SJCRH30 (cell line): Measurements from ENCODE around the gene URB2. TPM values are rescaled to one million over a fixed set of nuclear protein-coding genes. Genes with fewer than 3 reads are reported as not detected.
"Not testable (repeated sequence)": the region's sequence is repeated elsewhere in the genome, so short reads cannot be mapped to it uniquely, and the experiment has no call there.

ENCODE experiments used
- DNase-seq, 2 experiments: peaks; one replicate each; pipeline ENCODE4 v3.0.0-alpha.2; 2015 to 2020
- H3K27ac ChIP-seq: fragments of 250-450 bp; sonication (Bioruptor Pico); 2 replicates; pipeline ENCODE4 v1.5.1; 2020; ENCODE audit warnings: mild to moderate bottlenecking, moderate library complexity
- H3K27me3 ChIP-seq: fragments of 250-450 bp; sonication (Bioruptor Pico); 2 replicates; pipeline ENCODE4 v1.5.1; 2020; ENCODE audit warnings: mild to moderate bottlenecking, moderate library complexity
- H3K36me3 ChIP-seq: fragments of 250-450 bp; sonication (Bioruptor Pico); 2 replicates; pipeline ENCODE4 v1.5.1; 2020; ENCODE audit warnings: mild to moderate bottlenecking, moderate library complexity
- H3K4me1 ChIP-seq: fragments of 250-450 bp; sonication (Bioruptor Pico); 2 replicates; pipeline ENCODE4 v1.5.1; 2020; ENCODE audit warnings: mild to moderate bottlenecking, moderate library complexity
- H3K4me3 ChIP-seq: fragments of 250-450 bp; sonication (Bioruptor Pico); 2 replicates; pipeline ENCODE4 v1.5.1; 2020; ENCODE audit warnings: mild to moderate bottlenecking, moderate library complexity
- H3K9me3 ChIP-seq: fragments of 250-450 bp; sonication (Bioruptor Pico); replicated peaks from 2 replicates; pipeline ENCODE4 v1.5.1; 2020; ENCODE audit warnings: mild to moderate bottlenecking, moderate library complexity
- total RNA-seq: library from RNA; depleted of rRNA; stranded (reverse); fragments of >200 nt; shearing (Covaris generic); gene quantifications from 2 replicates; pipeline ENCODE4 v1.2.3, GENCODE V29; 2014

The URB2 gene
- total RNA-seq, 1 experiment from 2014 or later, result 34.4 TPM

- H3K27ac ChIP-seq, result no peak overlapping the region
- no peaks in the 10 kb centered on the region for H3K9me3 ChIP-seq
- peaks cover 49% of the 10 kb centered on the region for H3K36me3 ChIP-seq
- no peaks in the 10 kb centered on the region for H3K27me3 ChIP-seq
- H3K4me1 ChIP-seq, result no peaks in the 10 kb centered on the region
- H3K4me3 ChIP-seq, result no peak overlapping the region
- DNase-seq, result no peak
Measured at GRCh38 chr1:229599218-229599954, 26.7 kb upstream of the URB2 start.

- no peaks in the 10 kb centered on the region for H3K27me3 ChIP-seq
- DNase-seq, result no peak
- H3K27ac ChIP-seq, result no peak overlapping the region
- H3K4me1 ChIP-seq, result no peaks in the 10 kb centered on the region
- no peaks in the 10 kb centered on the region for H3K9me3 ChIP-seq
- H3K36me3 ChIP-seq, result peaks cover 49% of the 10 kb centered on the region
- H3K4me3 ChIP-seq, result no peak overlapping the region
Measured at GRCh38 chr1:229600229-229600628, 25.8 kb upstream of the URB2 start.

GRCh38 chr1:229603371-229604005 lies 22.6 kb upstream of the URB2 start:
- Histone ChIP-seq H3K36me3 (peaks cover 51% of the 10 kb centered on the region), H3K4me3 (no peak overlapping the region), H3K27me3 (no peaks in the 10 kb centered on the region), H3K4me1 (no peaks in the 10 kb centered on the region), H3K9me3 (no peaks in the 10 kb centered on the region), H3K27ac (no peak overlapping the region)
- no peak for DNase-seq

- Histone ChIP-seq H3K9me3 (no peaks in the 10 kb centered on the region), H3K27me3 (no peaks in the 10 kb centered on the region), H3K4me1 (no peaks in the 10 kb centered on the region), H3K36me3 (peaks cover 36% of the 10 kb centered on the region), H3K4me3 (no peak overlapping the region), H3K27ac (no peak overlapping the region)
- DNase-seq, result no peak
Measured at GRCh38 chr1:229607370-229607769, 18.7 kb upstream of the URB2 start.

- Histone ChIP-seq H3K27ac (no peak overlapping the region), H3K4me3 (no peak overlapping the region), H3K27me3 (no peaks in the 10 kb centered on the region), H3K36me3 (peaks cover 32% of the 10 kb centered on the region), H3K9me3 (no peaks in the 10 kb centered on the region), H3K4me1 (no peaks in the 10 kb centered on the region)
- no peak for DNase-seq
Measured at GRCh38 chr1:229608590-229608989, 17.5 kb upstream of the URB2 start.

- Histone ChIP-seq H3K36me3 (peaks cover 19% of the 10 kb centered on the region), H3K27ac (no peak overlapping the region), H3K4me3 (no peak overlapping the region), H3K4me1 (no peaks in the 10 kb centered on the region), H3K9me3 (no peaks in the 10 kb centered on the region), H3K27me3 (no peaks in the 10 kb centered on the region)
- no peak for DNase-seq
Measured at GRCh38 chr1:229613938-229614337, 12.1 kb upstream of the URB2 start.

- H3K27me3 ChIP-seq, result no peaks in the 10 kb centered on the region
- no peaks in the 10 kb centered on the region for H3K4me1 ChIP-seq
- H3K27ac ChIP-seq, result no peak overlapping the region
- H3K9me3 ChIP-seq, result no peaks in the 10 kb centered on the region
- H3K4me3 ChIP-seq, result no peak overlapping the region
- peaks cover 13% of the 10 kb centered on the region for H3K36me3 ChIP-seq
- DNase-seq, result no peak
Measured at GRCh38 chr1:229614701-229615100, 11.3 kb upstream of the URB2 start.

- DNase-seq, result no peak
- no peaks in the 10 kb centered on the region for H3K9me3 ChIP-seq
- no peaks in the 10 kb centered on the region for H3K4me1 ChIP-seq
- no peaks in the 10 kb centered on the region for H3K27me3 ChIP-seq
- no peak overlapping the region for H3K4me3 ChIP-seq
- peaks cover 8% of the 10 kb centered on the region for H3K36me3 ChIP-seq
- no peak overlapping the region for H3K27ac ChIP-seq
Measured at GRCh38 chr1:229617351-229618100, 8.5 kb upstream of the URB2 start.

- peaks cover under 1% of the 10 kb centered on the region; the same call in 1 of the 2 replicates for H3K36me3 ChIP-seq
- no peaks in the 10 kb centered on the region for H3K4me1 ChIP-seq
- no peak for DNase-seq
- H3K27me3 ChIP-seq, result no peaks in the 10 kb centered on the region
- H3K9me3 ChIP-seq, result no peaks in the 10 kb centered on the region
- no peak overlapping the region for H3K27ac ChIP-seq
- H3K4me3 ChIP-seq, result no peak overlapping the region
Measured at GRCh38 chr1:229619002-229619401, 7.0 kb upstream of the URB2 start.

- Histone ChIP-seq H3K27ac (no peak overlapping the region), H3K4me3 (no peak overlapping the region), H3K9me3 (no peaks in the 10 kb centered on the region), H3K36me3 (no peaks in the 10 kb centered on the region; the same call in 1 of the 2 replicates), H3K27me3 (no peaks in the 10 kb centered on the region), H3K4me1 (no peaks in the 10 kb centered on the region)
- DNase-seq, result no peak
Measured at GRCh38 chr1:229619614-229620013, 6.4 kb upstream of the URB2 start.

GRCh38 chr1:229620876-229621275 lies 5.2 kb upstream of the URB2 start:
- H3K4me1 ChIP-seq, result no peaks in the 10 kb centered on the region
- no peak overlapping the region for H3K4me3 ChIP-seq
- H3K27ac ChIP-seq, result no peak overlapping the region
- H3K9me3 ChIP-seq, result no peaks in the 10 kb centered on the region
- no peaks in the 10 kb centered on the region for H3K27me3 ChIP-seq
- no peaks in the 10 kb centered on the region for H3K36me3 ChIP-seq
- DNase-seq, result no peak

GRCh38 chr1:229621663-229622062 lies 4.4 kb upstream of the URB2 start:
- no peaks in the 10 kb centered on the region for H3K27me3 ChIP-seq
- no peaks in the 10 kb centered on the region for H3K9me3 ChIP-seq
- H3K27ac ChIP-seq, result no peak overlapping the region
- DNase-seq, result no peak
- H3K4me3 ChIP-seq, result no peak overlapping the region
- no peaks in the 10 kb centered on the region for H3K4me1 ChIP-seq
- no peaks in the 10 kb centered on the region for H3K36me3 ChIP-seq

- not testable (repeated sequence) for DNase-seq, H3K4me1 ChIP-seq, H3K9me3 ChIP-seq, H3K36me3 ChIP-seq, H3K27ac ChIP-seq, H3K27me3 ChIP-seq, H3K4me3 ChIP-seq
Measured at GRCh38 chr1:229622641-229623120, 3.4 kb upstream of the URB2 start.

GRCh38 chr1:229623225-229623624 lies 2.8 kb upstream of the URB2 start:
- H3K4me1 ChIP-seq, result peaks cover 5% of the 10 kb centered on the region; the same call in 1 of the 2 replicates
- no peak for DNase-seq
- H3K36me3 ChIP-seq, result no peaks in the 10 kb centered on the region
- no peaks in the 10 kb centered on the region for H3K27me3 ChIP-seq
- H3K27ac ChIP-seq, result no peak overlapping the region
- no peaks in the 10 kb centered on the region for H3K9me3 ChIP-seq
- no peak overlapping the region for H3K4me3 ChIP-seq

- no peaks in the 10 kb centered on the region for H3K36me3 ChIP-seq
- peaks cover 5% of the 10 kb centered on the region; the same call in 1 of the 2 replicates for H3K4me1 ChIP-seq
- no peak overlapping the region for H3K4me3 ChIP-seq
- no peaks in the 10 kb centered on the region for H3K27me3 ChIP-seq
- H3K9me3 ChIP-seq, result no peaks in the 10 kb centered on the region
- H3K27ac ChIP-seq, result no peak overlapping the region
- DNase-seq, result no peak
Measured at GRCh38 chr1:229623838-229624237, 2.2 kb upstream of the URB2 start.
